HEK293 (cell line): ENCODE results near the gene VPREB1.
"Not testable (repeated sequence)": the region's sequence is repeated elsewhere in the genome, so short reads cannot be mapped to it uniquely, and the experiment has no call there.

Experiments
- CTCF ChIA-PET: fragments of 350-600 bp; formaldehyde crosslinking; extraction: SDS; loops from one replicate; lab custom pipeline; 2021; ENCODE audit warnings: antibody characterized with exemption; lab: Yijun Ruan, JAX
- POLR2A ChIA-PET: fragments of 300-600 bp; formaldehyde crosslinking; extraction: SDS; loops from one replicate; lab custom pipeline; 2020; ENCODE audit warnings: antibody characterized with exemption, inconsistent platforms; lab: Yijun Ruan, JAX
- H3K27ac ChIP-seq: fragments of 200-500 bp; sonication (Bioruptor generic); 2 replicates; pipeline ENCODE4 v1.5.1; 2014; ENCODE audit warnings: low read depth, low read length, control low read depth, inconsistent platforms; ENCODE audit errors: extremely low read depth
- H3K36me3 ChIP-seq, 2 experiments: fragments of 200-500 bp in 1 of 2; sonication (Bioruptor generic) in 1 of 2; 1 replicate in 1 of 2; 2 replicates in 1 of 2; pipeline ENCODE4 v1.5.1; 2014 to 2017; ENCODE audit warnings: inconsistent platforms in 2 of 2, low read length in 2 of 2; ENCODE audit not compliant: control insufficient read depth in 2 of 2, insufficient read depth in 1 of 2
- H3K4me1 ChIP-seq: fragments of 200-500 bp; sonication (Bioruptor generic); 2 replicates; pipeline ENCODE4 v1.5.1; 2014; ENCODE audit warnings: mild to moderate bottlenecking, low read length, inconsistent platforms; ENCODE audit not compliant: control insufficient read depth, insufficient read depth
- H3K4me3 ChIP-seq: 2 replicates; pipeline ENCODE4 v1.5.1; 2011; ENCODE audit warnings: low read depth, mild to moderate bottlenecking, control low read depth, low read length, moderate library complexity
- H3K9me3 ChIP-seq: fragments of 200-500 bp; sonication (Bioruptor generic); 2 replicates; pipeline ENCODE4 v1.5.1; 2014; ENCODE audit warnings: low read depth, low read length, inconsistent platforms; ENCODE audit not compliant: control insufficient read depth, insufficient read depth
- OVOL3 ChIP-seq: fragments of 450-650 bp; formaldehyde crosslinking; IDR thresholded peaks from 2 replicates; pipeline ENCODE4 v1.5.1; 2016; ENCODE audit warnings: missing biosample characterization, missing genetic modification characterization
- ZBTB7A ChIP-seq: fragments of 450-650 bp; formaldehyde crosslinking; IDR thresholded peaks from 2 replicates; pipeline ENCODE4 v1.5.1; 2016; ENCODE audit warnings: low read depth, missing biosample characterization, missing genetic modification characterization
- ZNF202 ChIP-seq: fragments of 450-650 bp; formaldehyde crosslinking; IDR thresholded peaks from 2 replicates; pipeline ENCODE4 v1.5.1; 2016; ENCODE audit warnings: missing biosample characterization, missing genetic modification characterization, borderline replicate concordance
- ZNF211 ChIP-seq: fragments of 450-650 bp; formaldehyde crosslinking; IDR thresholded peaks from 2 replicates; pipeline ENCODE4 v1.5.1; 2016; ENCODE audit warnings: low read depth, missing biosample characterization, missing genetic modification characterization
- ZNF221 ChIP-seq: fragments of 450-650 bp; formaldehyde crosslinking; IDR thresholded peaks from 2 replicates; pipeline ENCODE4 v1.5.1; 2017; ENCODE audit warnings: missing biosample characterization, missing genetic modification characterization, borderline replicate concordance
- ZNF274 ChIP-seq, 2 experiments: fragments of 200-500 bp in 1 of 2; fragments of 450-650 bp in 1 of 2; sonication (Bioruptor generic) in 1 of 2; formaldehyde crosslinking in 1 of 2; IDR thresholded peaks; 2 replicates each; pipeline versions ENCODE4 v1.5.1 to v1.6.1; 2014 to 2016; ENCODE audit warnings: borderline replicate concordance in 1 of 2, inconsistent platforms in 1 of 2, low read length in 1 of 2, missing biosample characterization in 1 of 2, missing genetic modification characterization in 1 of 2
- ZNF280C ChIP-seq: fragments of 450-650 bp; formaldehyde crosslinking; IDR thresholded peaks from 2 replicates; pipeline ENCODE4 v1.5.1; 2016; ENCODE audit warnings: missing biosample characterization, missing genetic modification characterization
- ZNF433 ChIP-seq: fragments of 450-650 bp; formaldehyde crosslinking; IDR thresholded peaks from 2 replicates; pipeline ENCODE4 v1.5.1; 2016; ENCODE audit warnings: missing biosample characterization, missing genetic modification characterization, low read depth
- ZNF513 ChIP-seq: fragments of 450-650 bp; IDR thresholded peaks from 2 replicates; pipeline ENCODE4 v1.5.1; 2018; ENCODE audit warnings: missing biosample characterization, missing genetic modification characterization
- ZNF529 ChIP-seq: fragments of 450-650 bp; formaldehyde crosslinking; IDR thresholded peaks from 2 replicates; pipeline ENCODE4 v1.5.1; 2017; ENCODE audit warnings: missing genetic modification characterization, missing biosample characterization; ENCODE audit not compliant: insufficient replicate concordance
- ZNF548 ChIP-seq: fragments of 450-650 bp; formaldehyde crosslinking; IDR thresholded peaks from 2 replicates; pipeline ENCODE4 v1.5.1; 2016; ENCODE audit warnings: missing biosample characterization, missing genetic modification characterization
- ZNF626 ChIP-seq: fragments of 450-650 bp; sonication (Bioruptor Pico); formaldehyde crosslinking; IDR thresholded peaks from 2 replicates; pipeline ENCODE4 v1.5.1; 2018; ENCODE audit warnings: missing biosample characterization, missing genetic modification characterization, inconsistent platforms
- ZNF747 ChIP-seq: fragments of 450-650 bp; formaldehyde crosslinking; IDR thresholded peaks from 2 replicates; pipeline ENCODE4 v1.5.1; 2016; ENCODE audit warnings: missing biosample characterization, missing genetic modification characterization
- ZNF785 ChIP-seq: fragments of 450-650 bp; formaldehyde crosslinking; IDR thresholded peaks from 2 replicates; pipeline ENCODE4 v1.5.1; 2016; ENCODE audit warnings: missing biosample characterization, missing genetic modification characterization
- ZNF830 ChIP-seq: fragments of 450-650 bp; IDR thresholded peaks from 2 replicates; pipeline ENCODE4 v1.5.0; 2018; ENCODE audit warnings: missing biosample characterization, missing genetic modification characterization, low read depth, mild to moderate bottlenecking, moderate library complexity
- TF ChIP-seq, protein P1 (sequence below): fragments of 450-650 bp; formaldehyde crosslinking; IDR thresholded peaks from 2 replicates; pipeline ENCODE4 v1.5.1; 2016; ENCODE audit warnings: missing biosample characterization, missing genetic modification characterization

The VPREB1 gene

GRCh38 chr22:22219140-22219996 is 25.2 kb upstream of the VPREB1 start:
- H3K4me3 ChIP-seq, result no peak overlapping the region
- no peaks in the 10 kb centered on the region for H3K9me3 ChIP-seq
- no peak overlapping the region for H3K27ac ChIP-seq
- H3K36me3 ChIP-seq, result no peaks in the 10 kb centered on the region
- POLR2A ChIA-PET, result no interaction called here
- CTCF ChIA-PET, result interaction anchor here (0.6 to 1.5 kb wide), 3 partner anchors 12 to 1076 kb away, joined by 3 to 5 read pairs (median 3); no protein-coding TSS in a partner anchor
- H3K4me1 ChIP-seq, result no peaks in the 10 kb centered on the region
- TF ChIP-seq ZNF280C (tag by site-specific recombination) (no peak), ZNF211 (tag by site-specific recombination) (no peak), ZNF548 (tag by site-specific recombination) (no peak), ZBTB7A (tag by site-specific recombination) (no peak), ZNF626 (tag by site-specific recombination) (no peak), ZNF433 (tag by site-specific recombination) (no peak), ZNF747 (tag by site-specific recombination) (no peak)

GRCh38 chr22:22221043-22221442 is 23.5 kb upstream of the VPREB1 start:
- H3K27ac ChIP-seq, H3K9me3 ChIP-seq, H3K4me1 ChIP-seq, POLR2A ChIA-PET, H3K4me3 ChIP-seq, CTCF ChIA-PET, H3K36me3 ChIP-seq: not testable (repeated sequence)

- CTCF ChIA-PET, result interaction anchor here (0.7 to 3.0 kb wide), 9 partner anchors 9 to 98 kb away, joined by 3 to 13 read pairs (median 3); no protein-coding TSS in a partner anchor
- POLR2A ChIA-PET, result no interaction called here
These were observed 18.0 kb upstream of the VPREB1 start for GRCh38 chr22:22226448-22227187.

More at GRCh38 chr22:22226448-22227187, 18.0 kb upstream of the VPREB1 start:
- TF ChIP-seq ZNF274 (IDR thresholded peaks at IDR 0.05; ENCODE audit: low read length) (no peak), ZNF274 (tag by site-specific recombination; IDR thresholded peaks at IDR 0.05; ENCODE audit: borderline replicate concordance) (no peak), ZNF830 (no peak), ZNF202 (no peak), ZNF221 (no peak), ZNF513 (no peak), ZNF785 (tag by site-specific recombination) (no peak), ZNF529 (no peak), OVOL3 (tag by site-specific recombination) (no peak)
- TF ChIP-seq, protein P1, sequence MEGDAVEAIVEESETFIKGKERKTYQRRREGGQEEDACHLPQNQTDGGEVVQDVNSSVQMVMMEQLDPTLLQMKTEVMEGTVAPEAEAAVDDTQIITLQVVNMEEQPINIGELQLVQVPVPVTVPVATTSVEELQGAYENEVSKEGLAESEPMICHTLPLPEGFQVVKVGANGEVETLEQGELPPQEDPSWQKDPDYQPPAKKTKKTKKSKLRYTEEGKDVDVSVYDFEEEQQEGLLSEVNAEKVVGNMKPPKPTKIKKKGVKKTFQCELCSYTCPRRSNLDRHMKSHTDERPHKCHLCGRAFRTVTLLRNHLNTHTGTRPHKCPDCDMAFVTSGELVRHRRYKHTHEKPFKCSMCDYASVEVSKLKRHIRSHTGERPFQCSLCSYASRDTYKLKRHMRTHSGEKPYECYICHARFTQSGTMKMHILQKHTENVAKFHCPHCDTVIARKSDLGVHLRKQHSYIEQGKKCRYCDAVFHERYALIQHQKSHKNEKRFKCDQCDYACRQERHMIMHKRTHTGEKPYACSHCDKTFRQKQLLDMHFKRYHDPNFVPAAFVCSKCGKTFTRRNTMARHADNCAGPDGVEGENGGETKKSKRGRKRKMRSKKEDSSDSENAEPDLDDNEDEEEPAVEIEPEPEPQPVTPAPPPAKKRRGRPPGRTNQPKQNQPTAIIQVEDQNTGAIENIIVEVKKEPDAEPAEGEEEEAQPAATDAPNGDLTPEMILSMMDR (tag by site-specific recombination), result no peak
- Histone ChIP-seq H3K27ac (no peak overlapping the region), H3K9me3 (no peaks in the 10 kb centered on the region), H3K36me3 (no peaks in the 10 kb centered on the region), H3K4me3 (no peak overlapping the region), H3K4me1 (no peaks in the 10 kb centered on the region)
